Stomach (tissue), 4 donors: ENCODE data around the gene B4GALNT3.

Source experiments
- EP300 ChIP-seq: sonication (generic); formaldehyde crosslinking; IDR thresholded peaks from one replicate; pipeline ENCODE4 v1.6.1; 2017; ENCODE audit warnings: antibody characterized with exemption
- POLR2A ChIP-seq, 4 donors: fragments of 450-650 bp; IDR thresholded peaks; one replicate each; pipeline ENCODE4 v1.6.1; 2016; ENCODE audit warnings: antibody characterized with exemption in 4 of 4, control low read depth in 2 of 4, mild to moderate bottlenecking in 1 of 4, moderate library complexity in 1 of 4
- TF ChIP-seq, protein P1 (sequence below), 7 experiments: fragments of 450-650 bp in 4 of 7; fragments of 200-600 bp in 3 of 7; sonication (generic) in 3 of 7; IDR thresholded peaks; one replicate each; pipeline ENCODE4 v1.5.1; 2016 to 2019; ENCODE audit warnings: antibody characterized with exemption in 7 of 7, control low read depth in 2 of 7, mild to moderate bottlenecking in 1 of 7

DNA sequence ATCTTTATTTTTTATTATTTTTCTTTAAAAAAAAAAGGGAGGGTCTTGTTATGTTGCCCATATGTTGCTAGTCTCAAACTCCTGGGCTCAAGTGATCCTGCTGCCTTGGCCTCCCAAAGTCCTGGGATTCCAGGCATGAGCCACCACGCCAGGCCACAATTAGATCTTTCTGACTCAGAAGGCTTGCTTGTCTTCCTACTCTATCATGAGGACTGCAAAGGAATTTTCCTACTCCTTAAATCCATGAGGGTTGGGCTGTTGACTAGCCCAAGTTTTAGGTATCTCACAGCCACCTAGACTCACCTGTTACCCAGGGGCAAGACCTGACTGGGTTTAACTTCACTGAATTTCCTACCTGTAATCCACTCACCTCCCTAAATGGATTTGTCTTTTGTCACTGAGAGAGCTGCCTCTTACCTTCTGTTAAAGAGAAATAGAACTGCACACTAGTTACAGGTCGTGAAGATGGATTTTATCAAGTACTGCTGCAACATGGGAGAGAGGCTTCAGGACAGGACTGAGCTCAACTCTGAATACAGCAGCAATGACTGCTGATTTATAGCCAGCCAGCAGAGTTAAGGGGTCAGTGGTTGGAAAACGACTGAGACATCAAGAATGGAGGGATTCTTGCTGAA is 72.3 kb downstream of the B4GALNT3 start:
- TF ChIP-seq POLR2A (IDR thresholded peaks at IDR 0.05): no peak
- TF ChIP-seq, protein P1, sequence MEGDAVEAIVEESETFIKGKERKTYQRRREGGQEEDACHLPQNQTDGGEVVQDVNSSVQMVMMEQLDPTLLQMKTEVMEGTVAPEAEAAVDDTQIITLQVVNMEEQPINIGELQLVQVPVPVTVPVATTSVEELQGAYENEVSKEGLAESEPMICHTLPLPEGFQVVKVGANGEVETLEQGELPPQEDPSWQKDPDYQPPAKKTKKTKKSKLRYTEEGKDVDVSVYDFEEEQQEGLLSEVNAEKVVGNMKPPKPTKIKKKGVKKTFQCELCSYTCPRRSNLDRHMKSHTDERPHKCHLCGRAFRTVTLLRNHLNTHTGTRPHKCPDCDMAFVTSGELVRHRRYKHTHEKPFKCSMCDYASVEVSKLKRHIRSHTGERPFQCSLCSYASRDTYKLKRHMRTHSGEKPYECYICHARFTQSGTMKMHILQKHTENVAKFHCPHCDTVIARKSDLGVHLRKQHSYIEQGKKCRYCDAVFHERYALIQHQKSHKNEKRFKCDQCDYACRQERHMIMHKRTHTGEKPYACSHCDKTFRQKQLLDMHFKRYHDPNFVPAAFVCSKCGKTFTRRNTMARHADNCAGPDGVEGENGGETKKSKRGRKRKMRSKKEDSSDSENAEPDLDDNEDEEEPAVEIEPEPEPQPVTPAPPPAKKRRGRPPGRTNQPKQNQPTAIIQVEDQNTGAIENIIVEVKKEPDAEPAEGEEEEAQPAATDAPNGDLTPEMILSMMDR (IDR thresholded peaks at IDR 0.05): no peak
- TF ChIP-seq EP300: no peak
